ENCODE measurements around the gene KRT34.

- no peak for TF ChIP-seq CTCF (tag by site-specific recombination; IDR thresholded peaks at IDR 0.05)
- TF ChIP-seq, protein P1, sequence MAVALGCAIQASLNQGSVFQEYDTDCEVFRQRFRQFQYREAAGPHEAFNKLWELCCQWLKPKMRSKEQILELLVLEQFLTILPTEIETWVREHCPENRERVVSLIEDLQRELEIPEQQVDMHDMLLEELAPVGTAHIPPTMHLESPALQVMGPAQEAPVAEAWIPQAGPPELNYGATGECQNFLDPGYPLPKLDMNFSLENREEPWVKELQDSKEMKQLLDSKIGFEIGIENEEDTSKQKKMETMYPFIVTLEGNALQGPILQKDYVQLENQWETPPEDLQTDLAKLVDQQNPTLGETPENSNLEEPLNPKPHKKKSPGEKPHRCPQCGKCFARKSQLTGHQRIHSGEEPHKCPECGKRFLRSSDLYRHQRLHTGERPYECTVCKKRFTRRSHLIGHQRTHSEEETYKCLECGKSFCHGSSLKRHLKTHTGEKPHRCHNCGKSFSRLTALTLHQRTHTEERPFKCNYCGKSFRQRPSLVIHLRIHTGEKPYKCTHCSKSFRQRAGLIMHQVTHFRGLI (tag by site-specific recombination; IDR thresholded peaks at IDR 0.05) = no peak
Observed at GRCh38 chr17:41338961-41339485, 43.1 kb downstream of the KRT34 start.

Measured in HEK293 (cell line).